HG03342 (cell line): ENCODE results near the gene ZNF728.
"Not testable (repeated sequence)": the region's sequence is repeated elsewhere in the genome, so short reads cannot be mapped to it uniquely, and the experiment has no call there.

Source experiments
- ATAC-seq: cut with Tn5 transposase; IDR thresholded peaks from one replicate; pipeline ENCODE4 v1.9.1; 2021; ENCODE audit warnings: mild to moderate bottlenecking, moderate library complexity; ENCODE audit not compliant: unreplicated experiment

ZNF728 gene

DNA sequence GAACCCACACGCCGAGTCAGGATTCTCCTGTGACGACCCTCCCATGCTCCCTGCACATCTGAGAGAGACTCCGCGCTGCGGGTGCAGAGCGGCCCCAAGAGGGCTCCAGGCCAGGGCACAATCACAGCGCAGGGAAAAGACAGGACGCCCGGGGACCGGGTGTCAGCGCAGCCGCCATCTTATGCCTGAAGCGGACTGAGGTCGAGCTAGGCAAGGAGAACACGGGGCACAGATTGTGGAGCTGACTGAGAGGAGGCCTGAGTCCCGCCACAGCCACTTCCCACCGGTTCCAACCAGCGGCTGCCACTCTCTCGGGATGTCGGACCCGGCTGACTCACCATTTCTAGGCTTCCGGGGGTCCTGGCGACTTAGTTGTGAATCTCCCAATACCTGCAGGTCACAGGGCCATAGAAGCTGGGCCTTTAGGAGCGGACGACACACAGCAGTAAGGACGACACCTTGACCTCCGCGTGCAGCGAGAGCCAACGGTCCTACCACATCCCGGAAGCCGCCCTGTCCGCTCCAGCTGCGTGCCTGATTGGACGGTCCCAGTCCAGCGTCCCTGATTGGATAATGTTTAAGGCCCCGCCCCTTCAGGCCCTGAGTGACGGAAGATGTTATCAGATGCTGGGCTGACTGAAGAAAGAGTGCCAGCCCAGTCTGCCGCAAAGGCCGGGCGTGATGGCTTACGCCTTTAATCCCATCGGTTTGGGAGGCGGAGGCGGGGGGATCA, at the start of gene ZNF728:
Gene ZNF728, minus strand, starts transcription at position 487 of the 733 bp plus-strand sequence. Its CDS starts 146 bp downstream, at position 341.
- no peak for ATAC-seq

- ATAC-seq: no peak
Measured at GRCh38 chr19:23052349-23052748, 49.4 kb upstream of the ZNF728 start.

- ATAC-seq: no peak
Measured at GRCh38 chr19:23049256-23049655, 46.3 kb upstream of the ZNF728 start.

- no peak for ATAC-seq
Measured at GRCh38 chr19:23046743-23047142, 43.8 kb upstream of the ZNF728 start.

GRCh38 chr19:23033721-23034120, 30.7 kb upstream of the ZNF728 start:
- no peak for ATAC-seq

DNA sequence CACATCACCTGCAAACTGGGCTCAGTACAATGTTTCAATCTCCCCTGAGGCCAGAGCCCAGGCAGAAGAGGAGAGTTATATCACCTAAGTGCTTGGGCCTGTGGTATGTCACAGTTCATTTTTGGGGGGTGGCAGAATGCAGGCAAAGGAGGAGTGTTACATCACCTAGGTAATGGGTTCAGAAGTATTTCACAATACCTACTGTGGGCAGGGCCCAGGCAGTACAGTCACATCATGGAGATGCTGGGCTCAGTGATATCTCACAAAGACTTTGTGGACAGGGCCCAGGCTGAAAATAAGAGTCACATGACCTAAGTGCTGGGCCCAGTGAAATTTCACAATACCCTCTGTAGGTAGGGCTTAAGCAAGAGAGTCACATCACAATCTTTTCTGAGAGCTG, 12.7 kb upstream of the ZNF728 start:
- ATAC-seq: no peak

GRCh38 chr19:22994957-22995356, 8.0 kb downstream of the ZNF728 start:
- not testable (repeated sequence) for ATAC-seq

DNA sequence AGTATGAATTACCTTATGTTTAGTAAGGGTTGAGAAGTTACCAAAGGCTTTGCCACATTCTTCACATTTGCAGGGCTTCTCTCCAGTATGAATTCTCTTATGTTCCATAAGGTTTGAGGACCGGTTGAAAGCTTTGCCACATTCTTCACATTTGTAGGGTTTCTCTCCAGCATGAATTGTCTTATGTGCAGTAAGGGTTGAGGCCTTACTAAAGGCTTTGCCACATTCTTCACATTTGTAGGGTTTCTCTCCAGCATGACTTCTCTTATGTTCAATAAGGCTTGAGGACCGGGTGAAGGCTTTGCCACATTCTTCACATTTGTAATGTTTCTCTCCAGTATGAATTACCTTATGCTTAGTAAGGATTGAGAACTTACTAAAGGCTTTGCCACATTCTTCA, 26.7 kb downstream of the ZNF728 start:
- ATAC-seq: no peak

DNA sequence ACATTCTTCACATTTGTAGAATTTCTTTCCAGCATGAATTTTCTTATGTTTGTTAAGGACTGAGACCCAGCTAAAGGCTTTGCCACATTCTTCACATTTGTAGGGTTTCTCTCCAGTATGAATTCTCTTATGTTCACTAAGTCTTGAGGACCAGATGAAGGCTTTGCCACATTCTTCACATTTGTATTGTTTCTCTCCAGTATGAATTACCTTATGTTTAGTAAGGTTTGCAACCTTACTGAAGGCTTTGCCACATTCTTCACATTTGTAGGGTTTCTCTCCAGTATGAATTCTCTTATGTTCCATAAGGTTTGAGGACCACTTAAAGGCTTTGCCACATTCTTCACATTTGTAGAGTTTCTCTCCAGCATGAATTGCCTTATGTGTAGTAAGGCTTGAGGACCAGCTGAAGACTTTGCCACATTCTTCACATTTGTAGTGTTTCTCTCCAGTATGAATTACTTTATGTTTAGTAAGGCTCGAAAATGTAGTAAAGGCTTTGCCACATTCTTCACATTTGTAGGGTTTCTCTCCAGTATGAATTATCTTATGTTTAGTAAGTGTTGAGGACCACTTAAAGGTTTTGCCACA, 27.3 kb downstream of the ZNF728 start:
- ATAC-seq: not testable (repeated sequence)

DNA sequence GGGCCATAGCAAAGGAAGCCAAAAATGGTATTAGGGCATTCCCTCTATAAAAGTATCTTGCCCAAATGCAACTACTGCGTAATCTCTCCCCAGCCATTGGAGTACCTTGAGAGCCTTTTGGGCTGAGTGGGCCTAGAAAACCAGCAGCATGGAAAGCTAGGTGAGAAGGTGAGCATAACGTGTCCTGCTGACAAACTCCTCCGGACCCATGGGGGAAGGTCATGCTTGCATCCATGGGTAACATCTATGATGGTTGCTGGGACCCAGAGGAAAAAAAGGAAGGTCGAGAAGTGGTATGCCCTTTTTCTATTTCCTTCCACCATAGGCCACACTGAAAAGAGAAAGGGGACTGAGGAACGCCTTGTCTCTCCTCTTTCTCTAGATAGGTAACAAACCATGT, 57.4 kb downstream of the ZNF728 start:
- no peak for ATAC-seq

DNA sequence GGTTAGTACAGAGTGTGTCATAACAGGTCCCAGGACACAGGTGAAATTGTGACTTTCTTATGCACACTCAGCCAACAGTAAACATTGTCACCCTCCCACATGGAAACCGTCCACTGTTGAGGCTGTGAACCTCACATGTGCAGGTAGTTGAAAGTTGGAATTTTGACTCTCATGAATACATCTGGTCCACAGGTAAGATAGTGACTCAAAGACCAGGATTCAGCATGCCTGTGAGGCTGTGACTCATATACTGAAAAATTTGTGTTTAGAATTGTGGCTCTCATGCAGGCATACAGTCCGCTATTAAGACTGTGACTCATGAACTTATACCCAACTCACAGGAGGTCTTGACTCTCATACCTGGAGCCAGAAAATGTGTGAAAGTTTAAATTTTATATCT, 67.8 kb downstream of the ZNF728 start:
- no peak for ATAC-seq

DNA sequence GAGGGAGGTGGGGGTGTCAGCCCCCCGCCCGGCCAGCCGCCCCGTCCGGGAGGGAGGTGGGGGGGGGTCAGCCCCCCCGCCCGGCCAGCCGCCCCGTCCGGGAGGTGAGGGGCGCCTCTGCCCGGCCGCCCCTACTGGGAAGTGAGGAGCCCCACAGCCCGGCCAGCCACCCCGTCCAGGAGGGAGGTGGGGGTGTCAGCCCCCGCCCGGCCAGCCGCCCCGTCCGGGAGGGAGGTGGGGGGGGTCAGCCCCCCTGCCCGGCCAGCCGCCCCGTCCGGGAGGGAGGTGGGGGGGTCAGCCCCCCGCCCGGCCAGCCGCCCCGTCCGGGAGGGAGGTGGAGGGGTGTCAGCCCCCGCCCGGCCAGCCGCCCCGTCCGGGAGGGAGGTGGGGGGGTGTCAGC, 75.4 kb downstream of the ZNF728 start:
- not testable (repeated sequence) for ATAC-seq

- ATAC-seq: not testable (repeated sequence)
Measured at GRCh38 chr19:22925181-22925580, 77.8 kb downstream of the ZNF728 start.
